ENCODE measurements around the gene PALLD. TPM values are rescaled to one million over a fixed set of nuclear protein-coding genes. Genes with fewer than 3 reads are reported as not detected.
A peak's percentile ranks its signal among the peaks of the same experiment; 100 is the strongest.

The PALLD gene
- total and polyA plus RNA-seq, 12 donors, result 30.3 to 203 (median 90.5) TPM

- no peak for DNase-seq
- no peaks in the 10 kb centered on the region for H3K36me3 ChIP-seq (replicated peaks in 1 of 2)
- H3K4me1 ChIP-seq (replicated peaks in 1 of 2), result no peaks in the 10 kb centered on the region
- TF ChIP-seq POLR2A (IDR thresholded peaks at IDR 0.05) (no peak), CTCF (IDR thresholded peaks at IDR 0.05) (no peak)
- no peaks in the 10 kb centered on the region for H3K9me3 ChIP-seq (replicated peaks in 1 of 3)
- no peaks in the 10 kb centered on the region for H3K27me3 ChIP-seq
- 42 to 50% (median 44%) methylated on average over 2 of the region's 2 CpGs for WGBS, 4 donors
- H3K4me3 ChIP-seq, result no peak overlapping the region
- no peak overlapping the region for H3K27ac ChIP-seq
- intact Hi-C loops (cut with DNase I), result no loop called here
Measured at GRCh38 chr4:168739886-168740285, 243.0 kb downstream of the PALLD start.

GRCh38 chr4:168740691-168741090 lies 243.8 kb downstream of the PALLD start:
- intact Hi-C loops (cut with DNase I), result no loop called here
- DNase-seq, result no peak
- H3K4me1 ChIP-seq (replicated peaks in 1 of 2), result no peaks in the 10 kb centered on the region
- 70 to 72% (median 71%) methylated on average over 3 of the region's 3 CpGs for whole genome bisulfite sequencing, 4 donors
- no peaks in the 10 kb centered on the region for H3K36me3 ChIP-seq (replicated peaks in 1 of 2)
- H3K9me3 ChIP-seq (replicated peaks in 1 of 3), result no peaks in the 10 kb centered on the region
- no peaks in the 10 kb centered on the region for H3K27me3 ChIP-seq
- no peak overlapping the region for H3K4me3 ChIP-seq
- TF ChIP-seq CTCF (IDR thresholded peaks at IDR 0.05) (no peak), POLR2A (IDR thresholded peaks at IDR 0.05) (no peak)
- H3K27ac ChIP-seq, result no peak overlapping the region

GRCh38 chr4:168741281-168742173 lies 244.7 kb downstream of the PALLD start:
- Histone ChIP-seq H3K4me3 (no peak overlapping the region), H3K36me3 (replicated peaks in 1 of 2) (no peaks in the 10 kb centered on the region), H3K27ac (no peak overlapping the region), H3K9me3 (replicated peaks in 1 of 3) (no peaks in the 10 kb centered on the region), H3K4me1 (replicated peaks in 1 of 2) (no peaks in the 10 kb centered on the region), H3K27me3 (no peaks in the 10 kb centered on the region)
- WGBS, 4 donors, result 69 to 76% (median 72%) methylated on average over 11 of the region's 11 CpGs
- TF ChIP-seq POLR2A (IDR thresholded peaks at IDR 0.05), result no peak
- TF ChIP-seq CTCF (IDR thresholded peaks at IDR 0.05), result no peak
- intact Hi-C loops (cut with DNase I), result no loop called here
- DNase-seq, result peak in 4 of 7 donors; percentile 16 to 38 (median 26)

GRCh38 chr4:168743131-168743530 lies 246.3 kb downstream of the PALLD start:
- H3K27me3 ChIP-seq, result no peaks in the 10 kb centered on the region
- no peaks in the 10 kb centered on the region for H3K36me3 ChIP-seq (replicated peaks in 1 of 2)
- no peak for DNase-seq
- 80 to 89% (median 85%) methylated on average over 3 of the region's 3 CpGs for WGBS, 4 donors
- H3K27ac ChIP-seq, result no peak overlapping the region
- TF ChIP-seq POLR2A (IDR thresholded peaks at IDR 0.05) (no peak), CTCF (IDR thresholded peaks at IDR 0.05) (no peak)
- H3K4me1 ChIP-seq (replicated peaks in 1 of 2), result no peaks in the 10 kb centered on the region
- intact Hi-C loops (cut with DNase I), result no loop called here
- H3K4me3 ChIP-seq, result no peak overlapping the region
- H3K9me3 ChIP-seq (replicated peaks in 1 of 3), result no peaks in the 10 kb centered on the region
